ENCODE results near the gene CAMKK1. TPM values are rescaled to one million over a fixed set of nuclear protein-coding genes. Genes with fewer than 3 reads are reported as not detected.

The CAMKK1 gene
- total and polyA plus RNA-seq, 9 donors: 2.8 to 15.1 (median 7.1) TPM

GRCh38 chr17:3915995-3916696, 23.3 kb upstream of the CAMKK1 start, which contains the start of gene P2RX1:
Gene P2RX1, minus strand, starts transcription at chr17:3916465. Its CDS starts 240 bp downstream, at chr17:3916225.
- H3K36me3 ChIP-seq: no peaks in the 10 kb centered on the region
- no peaks in the 10 kb centered on the region for H3K27me3 ChIP-seq
- peak within 1 kb of the TSS; percentile 22 to 42 for H3K27ac ChIP-seq
- intact Hi-C loops (cut with DNase I): loop anchor here in 2 of 4 donors (10.0 kb wide), 2 partner anchors 51 to 89 kb away; no protein-coding TSS in a partner anchor
- TF ChIP-seq POLR2A (IDR thresholded peaks at IDR 0.05): no peak
- no peak for TF ChIP-seq EP300 (IDR thresholded peaks at IDR 0.05)
- no peak for TF ChIP-seq CTCF (IDR thresholded peaks at IDR 0.05)
- WGBS, 3 donors: 71 to 78% (median 74%) methylated on average over 28 of the region's 28 CpGs
- H3K9me3 ChIP-seq: no peaks in the 10 kb centered on the region
- H3K4me1 ChIP-seq (ENCODE audit: insufficient read depth): peaks cover 12% of the 10 kb centered on the region
- DNase-seq: peak in 3 of 5 donors; percentile 45 to 57 (median 53)
- no peak within 1 kb of the TSS for H3K4me3 ChIP-seq

DNA sequence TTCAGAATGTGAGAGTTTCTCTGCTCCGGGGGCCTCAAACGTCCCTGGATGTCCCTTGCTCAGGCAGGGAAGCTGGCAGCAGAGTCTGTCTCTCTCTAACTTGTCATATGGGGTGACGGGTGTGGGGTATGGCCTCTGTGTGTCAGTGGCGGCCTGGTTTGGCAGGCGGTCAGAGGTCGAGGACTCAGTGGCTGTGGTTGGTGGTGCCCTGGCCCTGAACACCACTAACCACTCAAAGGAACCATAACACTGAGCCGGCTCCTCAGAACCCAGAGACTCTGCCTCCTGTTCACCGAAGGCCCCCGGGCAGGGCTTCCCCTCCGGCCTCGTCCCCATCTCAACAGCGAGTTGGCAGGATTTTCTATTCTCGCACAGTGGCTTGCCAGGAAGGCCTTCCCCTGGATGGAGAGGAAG, 22.7 kb upstream of the CAMKK1 start:
- DNase-seq: no peak
- TF ChIP-seq POLR2A (IDR thresholded peaks at IDR 0.05) (no peak), EP300 (IDR thresholded peaks at IDR 0.05) (no peak), CTCF (IDR thresholded peaks at IDR 0.05) (no peak)
- WGBS, 3 donors: 83 to 85% (median 83%) methylated on average over 13 of the region's 13 CpGs
- Histone ChIP-seq H3K9me3 (no peaks in the 10 kb centered on the region), H3K27me3 (no peaks in the 10 kb centered on the region), H3K36me3 (no peaks in the 10 kb centered on the region), H3K27ac (no peak overlapping the region), H3K4me1 (ENCODE audit: insufficient read depth) (peaks cover 12% of the 10 kb centered on the region), H3K4me3 (no peak overlapping the region)
- intact Hi-C loops (cut with DNase I): loop anchor here in 2 of 4 donors (10.0 kb wide), 2 partner anchors 51 to 89 kb away; no protein-coding TSS in a partner anchor

GRCh38 chr17:3914312-3914670, 21.4 kb upstream of the CAMKK1 start:
- DNase-seq: no peak
- no peak for TF ChIP-seq CTCF (IDR thresholded peaks at IDR 0.05)
- no peak for TF ChIP-seq EP300 (IDR thresholded peaks at IDR 0.05)
- no peak for TF ChIP-seq POLR2A (IDR thresholded peaks at IDR 0.05)
- H3K36me3 ChIP-seq: no peaks in the 10 kb centered on the region
- H3K4me1 ChIP-seq (ENCODE audit: insufficient read depth): peaks cover 12% of the 10 kb centered on the region
- no peak overlapping the region for H3K27ac ChIP-seq
- WGBS, 3 donors: 86 to 93% (median 91%) methylated on average over 9 to 10 of the region's 10 CpGs
- H3K4me3 ChIP-seq: no peak overlapping the region
- no peaks in the 10 kb centered on the region for H3K27me3 ChIP-seq
- intact Hi-C loops (cut with DNase I): loop anchor here (5.0 to 10.0 kb wide), 4 partner anchors 49 to 93 kb away; no protein-coding TSS in a partner anchor
- H3K9me3 ChIP-seq: no peaks in the 10 kb centered on the region

- Histone ChIP-seq H3K4me1 (ENCODE audit: insufficient read depth) (peaks cover 12% of the 10 kb centered on the region), H3K4me3 (no peak overlapping the region), H3K27me3 (no peaks in the 10 kb centered on the region), H3K9me3 (no peaks in the 10 kb centered on the region), H3K27ac (no peak overlapping the region), H3K36me3 (no peaks in the 10 kb centered on the region)
- 26 to 32% (median 29%) methylated on average over 17 of the region's 17 CpGs for WGBS, 3 donors
- intact Hi-C loops (cut with DNase I): loop anchor here (5.0 to 10.0 kb wide), 4 partner anchors 49 to 94 kb away; no protein-coding TSS in a partner anchor
- DNase-seq: peak; percentile 70 to 87 (median 81)
- TF ChIP-seq POLR2A (IDR thresholded peaks at IDR 0.05): no peak
- TF ChIP-seq EP300 (IDR thresholded peaks at IDR 0.05): no peak
- TF ChIP-seq CTCF (IDR thresholded peaks at IDR 0.05): peak; percentile 86 to 96 (median 92)
Observed at GRCh38 chr17:3913531-3914311, 20.9 kb upstream of the CAMKK1 start.

Data from ovary (tissue), 9 donors.